Ishikawa (cell line): ENCODE measurements around the gene ENOX1.

Experiments
- CEBPB ChIP-seq: IDR thresholded peaks from 2 replicates; pipeline ENCODE4 v1.6.1; 2012
- CREB1 ChIP-seq: IDR thresholded peaks from 2 replicates; pipeline ENCODE4 v1.6.1; 2012; ENCODE audit warnings: low read depth
- NFIC ChIP-seq: IDR thresholded peaks from 2 replicates; pipeline ENCODE4 v1.6.1; 2012
- RAD21 ChIP-seq: IDR thresholded peaks from 2 replicates; pipeline ENCODE4 v1.6.1; 2012; ENCODE audit warnings: low read depth
- YY1 ChIP-seq: IDR thresholded peaks from 2 replicates; pipeline ENCODE4 v1.6.1; 2012; ENCODE audit warnings: low read depth
- TF ChIP-seq, protein P1 (sequence below): IDR thresholded peaks from 2 replicates; pipeline ENCODE4 v1.6.1; 2012; ENCODE audit warnings: low read depth, mild to moderate bottlenecking
- TF ChIP-seq, protein P2 (sequence below): IDR thresholded peaks from 2 replicates; pipeline ENCODE4 v1.6.1; 2012

DNA sequence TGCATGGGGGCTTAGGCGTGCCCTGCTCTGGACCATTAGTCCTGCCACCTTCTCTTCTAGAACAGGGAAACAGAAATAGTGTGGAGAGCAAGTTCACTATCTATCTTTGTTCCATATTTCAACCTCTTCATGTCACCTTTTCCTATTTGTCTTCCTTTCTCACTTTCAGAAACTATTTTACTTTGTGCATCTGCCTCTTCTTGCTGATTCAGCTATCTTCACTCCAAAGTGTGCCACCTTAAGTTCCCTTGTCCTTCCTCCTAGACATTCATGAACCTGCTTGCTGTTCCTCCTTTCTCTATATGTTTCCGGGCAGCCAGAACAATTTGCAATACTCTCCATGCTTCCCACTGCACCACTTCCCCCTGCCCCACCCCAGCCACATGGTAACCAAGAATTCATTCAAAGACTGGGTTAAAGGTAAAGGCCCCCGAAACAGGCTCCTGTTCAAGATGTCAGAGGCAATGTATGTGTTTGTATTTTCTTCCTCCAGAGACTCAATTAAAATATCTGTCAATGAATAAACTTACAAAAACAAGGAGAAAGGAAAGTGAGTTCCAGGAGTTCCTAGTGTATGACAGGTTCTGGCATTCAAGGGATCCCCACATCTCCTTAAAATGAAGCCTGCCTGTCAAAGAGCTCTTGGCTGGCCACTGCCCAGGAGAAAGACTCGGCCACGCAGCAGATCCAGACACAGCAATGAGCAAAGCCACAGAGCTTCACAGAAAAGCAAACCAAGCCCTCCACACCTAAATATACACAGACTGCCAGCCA, 495.3 kb downstream of the ENOX1 start:
- TF ChIP-seq, protein P1, sequence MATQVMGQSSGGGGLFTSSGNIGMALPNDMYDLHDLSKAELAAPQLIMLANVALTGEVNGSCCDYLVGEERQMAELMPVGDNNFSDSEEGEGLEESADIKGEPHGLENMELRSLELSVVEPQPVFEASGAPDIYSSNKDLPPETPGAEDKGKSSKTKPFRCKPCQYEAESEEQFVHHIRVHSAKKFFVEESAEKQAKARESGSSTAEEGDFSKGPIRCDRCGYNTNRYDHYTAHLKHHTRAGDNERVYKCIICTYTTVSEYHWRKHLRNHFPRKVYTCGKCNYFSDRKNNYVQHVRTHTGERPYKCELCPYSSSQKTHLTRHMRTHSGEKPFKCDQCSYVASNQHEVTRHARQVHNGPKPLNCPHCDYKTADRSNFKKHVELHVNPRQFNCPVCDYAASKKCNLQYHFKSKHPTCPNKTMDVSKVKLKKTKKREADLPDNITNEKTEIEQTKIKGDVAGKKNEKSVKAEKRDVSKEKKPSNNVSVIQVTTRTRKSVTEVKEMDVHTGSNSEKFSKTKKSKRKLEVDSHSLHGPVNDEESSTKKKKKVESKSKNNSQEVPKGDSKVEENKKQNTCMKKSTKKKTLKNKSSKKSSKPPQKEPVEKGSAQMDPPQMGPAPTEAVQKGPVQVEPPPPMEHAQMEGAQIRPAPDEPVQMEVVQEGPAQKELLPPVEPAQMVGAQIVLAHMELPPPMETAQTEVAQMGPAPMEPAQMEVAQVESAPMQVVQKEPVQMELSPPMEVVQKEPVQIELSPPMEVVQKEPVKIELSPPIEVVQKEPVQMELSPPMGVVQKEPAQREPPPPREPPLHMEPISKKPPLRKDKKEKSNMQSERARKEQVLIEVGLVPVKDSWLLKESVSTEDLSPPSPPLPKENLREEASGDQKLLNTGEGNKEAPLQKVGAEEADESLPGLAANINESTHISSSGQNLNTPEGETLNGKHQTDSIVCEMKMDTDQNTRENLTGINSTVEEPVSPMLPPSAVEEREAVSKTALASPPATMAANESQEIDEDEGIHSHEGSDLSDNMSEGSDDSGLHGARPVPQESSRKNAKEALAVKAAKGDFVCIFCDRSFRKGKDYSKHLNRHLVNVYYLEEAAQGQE = no peak
- TF ChIP-seq CEBPB (no peak), NFIC (no peak), CREB1 (no peak), YY1 (no peak), RAD21 (no peak)
- TF ChIP-seq, protein P2, sequence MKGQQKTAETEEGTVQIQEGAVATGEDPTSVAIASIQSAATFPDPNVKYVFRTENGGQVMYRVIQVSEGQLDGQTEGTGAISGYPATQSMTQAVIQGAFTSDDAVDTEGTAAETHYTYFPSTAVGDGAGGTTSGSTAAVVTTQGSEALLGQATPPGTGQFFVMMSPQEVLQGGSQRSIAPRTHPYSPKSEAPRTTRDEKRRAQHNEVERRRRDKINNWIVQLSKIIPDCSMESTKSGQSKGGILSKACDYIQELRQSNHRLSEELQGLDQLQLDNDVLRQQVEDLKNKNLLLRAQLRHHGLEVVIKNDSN = no peak
